Osteocyte (in vitro differentiated cells): ENCODE data around the gene MYO7B. TPM values are rescaled to one million over a fixed set of nuclear protein-coding genes. Genes with fewer than 3 reads are reported as not detected.
A peak's percentile ranks its signal among the peaks of the same experiment; 100 is the strongest.

Experiments used
- DNase-seq: peaks from one replicate; pipeline ENCODE4 v3.0.0; 2021; ENCODE audit warnings: mixed read lengths; ENCODE audit not compliant: unreplicated experiment; ENCODE audit errors: extremely low spot score
- H3K27ac Mint-ChIP-seq: one replicate; pipeline ENCODE4 v1.8.0; 2021; ENCODE audit warnings: mild to moderate bottlenecking, mixed read lengths; ENCODE audit not compliant: unreplicated experiment
- H3K27me3 Mint-ChIP-seq: one replicate; pipeline ENCODE4 v1.8.0; 2021; ENCODE audit warnings: mixed read lengths; ENCODE audit not compliant: unreplicated experiment
- H3K36me3 Mint-ChIP-seq: one replicate; pipeline ENCODE4 v1.8.0; 2021; ENCODE audit warnings: mixed read lengths; ENCODE audit not compliant: unreplicated experiment
- H3K4me1 Mint-ChIP-seq: one replicate; pipeline ENCODE4 v1.8.0; 2021; ENCODE audit warnings: mixed read lengths; ENCODE audit not compliant: unreplicated experiment
- H3K4me3 Mint-ChIP-seq: one replicate; pipeline ENCODE4 v1.8.0; 2021; ENCODE audit warnings: mild to moderate bottlenecking, moderate library complexity, mixed read lengths; ENCODE audit not compliant: unreplicated experiment
- H3K9me3 Mint-ChIP-seq: one replicate; pipeline ENCODE4 v1.8.0; 2021; ENCODE audit warnings: mixed read lengths; ENCODE audit not compliant: unreplicated experiment
- long read RNA-seq: library from polyadenylated mRNA; unstranded; transcript quantifications from one replicate; pipeline ENCODE4 v2.0.0, GENCODE V29; 2021
- total RNA-seq: library from RNA; stranded (reverse); gene quantifications from 2 replicates; pipeline ENCODE4 v1.2.1, GENCODE V29; 2021
- TF ChIP-seq, protein P1 (sequence below): fragments of 200-600 bp; sonication (generic); IDR thresholded peaks from 2 replicates; pipeline ENCODE4 v1.5.0; 2021; ENCODE audit warnings: antibody characterized with exemption, mild to moderate bottlenecking, moderate library complexity

MYO7B gene
- not detected in 2 replicates for total RNA-seq
- long read RNA-seq: 0 reads

DNA sequence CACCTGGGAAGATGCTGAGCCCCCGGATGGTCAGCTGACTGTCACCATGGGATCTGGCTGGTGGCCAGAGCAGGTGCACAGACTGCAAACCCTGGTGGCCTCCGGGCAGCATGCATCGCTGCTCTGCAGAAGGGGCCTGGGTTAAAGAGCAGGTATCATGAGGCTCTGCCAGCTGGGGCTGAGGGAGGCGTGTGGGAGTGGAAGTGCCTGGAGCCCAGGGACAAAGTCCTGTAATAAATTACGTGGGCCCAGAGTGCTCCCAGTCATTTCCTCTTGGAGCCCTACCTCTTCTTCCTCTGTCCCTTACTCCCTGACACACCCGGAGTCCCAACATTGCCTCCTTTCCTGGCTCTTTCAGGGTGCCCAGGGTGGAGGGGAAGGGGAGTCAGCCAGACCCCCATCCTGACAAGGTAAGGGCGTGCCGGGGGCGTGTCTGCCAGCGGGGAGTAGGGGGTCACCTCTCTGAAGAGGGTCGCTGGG lies at the start of gene MYO7B:
MYO7B (plus strand) TSS at position 262 of the 480 bp plus-strand sequence. CDS start 24,040 bp downstream, outside the sequence.
- H3K27me3 Mint-ChIP-seq: peaks cover 31% of the 10 kb centered on the region
- H3K27ac Mint-ChIP-seq: no peak within 1 kb of the TSS
- no peak for DNase-seq
- H3K9me3 Mint-ChIP-seq: no peaks in the 10 kb centered on the region
- H3K36me3 Mint-ChIP-seq: no peaks in the 10 kb centered on the region
- TF ChIP-seq, protein P1, sequence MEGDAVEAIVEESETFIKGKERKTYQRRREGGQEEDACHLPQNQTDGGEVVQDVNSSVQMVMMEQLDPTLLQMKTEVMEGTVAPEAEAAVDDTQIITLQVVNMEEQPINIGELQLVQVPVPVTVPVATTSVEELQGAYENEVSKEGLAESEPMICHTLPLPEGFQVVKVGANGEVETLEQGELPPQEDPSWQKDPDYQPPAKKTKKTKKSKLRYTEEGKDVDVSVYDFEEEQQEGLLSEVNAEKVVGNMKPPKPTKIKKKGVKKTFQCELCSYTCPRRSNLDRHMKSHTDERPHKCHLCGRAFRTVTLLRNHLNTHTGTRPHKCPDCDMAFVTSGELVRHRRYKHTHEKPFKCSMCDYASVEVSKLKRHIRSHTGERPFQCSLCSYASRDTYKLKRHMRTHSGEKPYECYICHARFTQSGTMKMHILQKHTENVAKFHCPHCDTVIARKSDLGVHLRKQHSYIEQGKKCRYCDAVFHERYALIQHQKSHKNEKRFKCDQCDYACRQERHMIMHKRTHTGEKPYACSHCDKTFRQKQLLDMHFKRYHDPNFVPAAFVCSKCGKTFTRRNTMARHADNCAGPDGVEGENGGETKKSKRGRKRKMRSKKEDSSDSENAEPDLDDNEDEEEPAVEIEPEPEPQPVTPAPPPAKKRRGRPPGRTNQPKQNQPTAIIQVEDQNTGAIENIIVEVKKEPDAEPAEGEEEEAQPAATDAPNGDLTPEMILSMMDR: no peak
- H3K4me3 Mint-ChIP-seq: no peak within 1 kb of the TSS
- no peaks in the 10 kb centered on the region for H3K4me1 Mint-ChIP-seq

DNA sequence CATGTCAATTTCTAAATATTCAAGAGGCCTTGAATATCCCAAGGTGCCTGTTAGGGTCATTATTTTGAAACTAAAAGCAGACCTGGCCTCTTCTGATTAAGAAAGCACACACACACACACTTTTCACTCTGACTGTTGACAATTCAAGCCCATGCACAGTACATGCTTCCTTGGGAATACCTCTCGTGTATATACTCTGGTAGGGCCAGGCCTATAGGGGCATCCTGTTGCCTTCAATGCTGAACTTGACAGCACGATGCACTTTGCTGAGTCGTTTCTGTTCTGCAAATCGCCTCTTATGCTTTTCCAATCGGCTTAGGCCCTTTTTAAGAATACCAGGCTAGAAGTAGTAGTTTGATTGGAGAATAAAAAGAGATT lies 49.8 kb upstream of the MYO7B start:
- H3K27ac Mint-ChIP-seq: no peak overlapping the region
- no peaks in the 10 kb centered on the region for H3K4me1 Mint-ChIP-seq
- peaks cover 59% of the 10 kb centered on the region for H3K36me3 Mint-ChIP-seq
- H3K27me3 Mint-ChIP-seq: no peaks in the 10 kb centered on the region
- TF ChIP-seq, protein P1: no peak
- no peak overlapping the region for H3K4me3 Mint-ChIP-seq
- DNase-seq: no peak
- H3K9me3 Mint-ChIP-seq: no peaks in the 10 kb centered on the region

DNA sequence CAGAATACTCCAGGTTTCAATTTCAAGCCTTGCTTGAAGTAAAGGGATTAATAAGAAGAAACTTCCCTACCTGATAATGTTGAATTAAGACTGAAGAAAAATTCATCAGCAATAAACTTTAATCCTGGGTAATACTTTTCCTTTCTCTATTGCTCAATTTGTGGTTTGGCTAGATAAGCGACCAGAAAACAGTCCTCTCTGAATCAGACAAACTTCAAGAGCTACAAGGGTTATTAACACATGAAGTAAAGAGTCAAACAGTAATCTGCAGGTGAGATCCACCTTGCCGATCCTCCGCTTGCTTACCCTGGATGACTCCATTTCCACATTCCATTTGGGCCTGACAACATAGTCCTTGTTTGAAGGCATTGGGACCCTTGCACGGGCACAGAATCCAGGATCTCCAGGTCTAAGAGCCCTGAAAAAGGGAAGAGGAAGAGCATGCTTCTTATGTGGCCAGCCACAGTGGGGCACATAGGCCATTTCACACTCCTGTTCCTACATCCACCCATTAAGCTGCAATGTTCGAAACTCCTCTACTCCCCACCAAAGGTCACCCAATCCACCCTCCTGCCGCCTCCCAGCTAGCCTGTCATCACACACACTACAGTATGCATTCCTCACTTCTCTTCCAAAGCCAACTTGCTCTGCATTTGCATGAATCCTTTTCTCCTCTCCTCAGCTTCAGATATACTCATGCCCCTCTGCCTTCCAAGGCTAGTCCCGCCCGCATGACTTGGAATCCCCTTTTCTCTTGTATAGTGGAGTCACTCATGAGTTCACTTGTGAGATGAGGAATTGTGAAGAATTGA lies 49.0 kb upstream of the MYO7B start:
- TF ChIP-seq, protein P1: no peak
- Mint-ChIP-seq H3K27ac (peak overlapping the region; percentile 46), H3K36me3 (peaks cover 63% of the 10 kb centered on the region), H3K4me1 (no peaks in the 10 kb centered on the region), H3K4me3 (no peak overlapping the region), H3K27me3 (no peaks in the 10 kb centered on the region), H3K9me3 (no peaks in the 10 kb centered on the region)
- no peak for DNase-seq

DNA sequence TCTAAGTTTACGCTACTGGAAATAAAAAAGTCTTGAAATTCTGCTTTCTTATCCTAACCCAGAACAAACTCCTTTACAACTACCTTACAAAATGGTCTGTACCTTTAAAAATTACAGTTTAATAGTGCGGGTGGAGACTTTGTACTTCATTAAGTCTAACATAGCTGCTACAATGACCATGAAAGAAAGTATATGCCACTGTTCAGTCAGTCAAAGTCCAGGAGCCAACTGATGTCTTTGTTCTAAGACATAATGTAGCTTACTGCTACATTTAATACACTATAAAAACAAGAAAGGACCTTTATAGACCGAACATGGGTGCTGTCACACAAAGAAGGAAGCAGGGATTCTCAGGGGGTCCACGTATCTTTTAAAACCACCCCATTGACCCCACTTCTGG lies 45.2 kb upstream of the MYO7B start:
- no peak overlapping the region for H3K4me3 Mint-ChIP-seq
- no peaks in the 10 kb centered on the region for H3K4me1 Mint-ChIP-seq
- no peak for DNase-seq
- no peaks in the 10 kb centered on the region for H3K9me3 Mint-ChIP-seq
- TF ChIP-seq, protein P1: no peak
- peaks cover 61% of the 10 kb centered on the region for H3K36me3 Mint-ChIP-seq
- no peaks in the 10 kb centered on the region for H3K27me3 Mint-ChIP-seq
- no peak overlapping the region for H3K27ac Mint-ChIP-seq

DNA sequence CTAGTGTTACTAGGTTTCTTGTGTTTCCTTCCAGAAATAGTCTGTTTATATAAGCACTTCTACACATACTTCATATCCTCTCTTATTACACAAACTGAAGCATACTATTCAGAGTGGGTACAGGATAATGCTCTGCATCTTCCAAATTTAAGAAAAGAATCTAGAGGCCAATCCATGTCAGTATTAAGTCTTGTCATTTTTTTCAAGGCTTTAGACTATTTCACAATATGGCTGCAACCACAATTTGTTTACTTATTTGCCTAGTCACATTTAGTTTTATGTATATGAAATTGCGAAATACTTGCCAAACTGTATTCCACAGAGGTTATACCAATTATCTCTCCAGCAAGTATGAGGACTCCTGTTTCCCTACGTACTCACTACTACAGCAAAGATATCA lies 37.1 kb upstream of the MYO7B start:
- no peak overlapping the region for H3K4me3 Mint-ChIP-seq
- TF ChIP-seq, protein P1: no peak
- H3K27me3 Mint-ChIP-seq: no peaks in the 10 kb centered on the region
- DNase-seq: no peak
- H3K36me3 Mint-ChIP-seq: peaks cover 53% of the 10 kb centered on the region
- H3K4me1 Mint-ChIP-seq: peaks cover 8% of the 10 kb centered on the region
- peak overlapping the region; percentile 59 for H3K27ac Mint-ChIP-seq
- no peaks in the 10 kb centered on the region for H3K9me3 Mint-ChIP-seq
